Liver (tissue), 9 donors: Measurements from ENCODE around the gene YAF2. TPM values are rescaled to one million over a fixed set of nuclear protein-coding genes. Genes with fewer than 3 reads are reported as not detected.

Experiments
- DNase-seq: peaks from one replicate; pipeline ENCODE4 v3.0.0-alpha.2; 2017; ENCODE audit warnings: low spot score
- H3K27ac ChIP-seq, 2 donors: one replicate each; pipeline ENCODE4 v1.7.0; 2013; ENCODE audit warnings: inconsistent platforms in 2 of 2, low read length in 2 of 2, control low read depth in 1 of 2, low read depth in 1 of 2, mild to moderate bottlenecking in 1 of 2
- H3K27me3 ChIP-seq, 4 donors: one replicate each; pipeline versions ENCODE4 v1.6.1 to v1.7.0; 2013; ENCODE audit warnings: low read length in 3 of 4, inconsistent platforms in 1 of 4, mild to moderate bottlenecking in 1 of 4, moderate library complexity in 1 of 4; ENCODE audit not compliant: control insufficient read depth in 4 of 4, insufficient read depth in 4 of 4
- H3K36me3 ChIP-seq, 4 donors: one replicate each; pipeline versions ENCODE4 v1.6.1 to v1.7.0; 2013; ENCODE audit warnings: low read length in 3 of 4, mild to moderate bottlenecking in 3 of 4, low read depth in 1 of 4, moderate library complexity in 1 of 4; ENCODE audit not compliant: control insufficient read depth in 4 of 4, insufficient read depth in 3 of 4
- H3K4me1 ChIP-seq, 4 donors: one replicate each; pipeline versions ENCODE4 v1.6.1 to v1.7.0; 2013; ENCODE audit warnings: low read length in 3 of 4, mild to moderate bottlenecking in 3 of 4, moderate library complexity in 1 of 4; ENCODE audit not compliant: control insufficient read depth in 4 of 4, insufficient read depth in 4 of 4
- H3K4me3 ChIP-seq, 3 donors: one replicate each; pipeline versions ENCODE4 v1.6.1 to v1.7.0; 2013; ENCODE audit warnings: low read length in 3 of 3, control low read depth in 1 of 3, low read depth in 1 of 3, mild to moderate bottlenecking in 1 of 3
- H3K9ac ChIP-seq, 2 donors: one replicate each; pipeline ENCODE4 v1.7.0; 2013; ENCODE audit warnings: low read length in 2 of 2, mild to moderate bottlenecking in 2 of 2, moderate library complexity in 2 of 2, control low read depth in 1 of 2, low read depth in 1 of 2
- H3K9me3 ChIP-seq, 4 donors: one replicate each; pipeline versions ENCODE4 v1.6.1 to v1.7.0; 2013; ENCODE audit warnings: low read length in 3 of 4; ENCODE audit not compliant: control insufficient read depth in 4 of 4
- EGR1 ChIP-seq, 2 donors: IDR thresholded peaks; 2 replicates each; pipeline ENCODE4 v1.6.1; 2016 to 2018; ENCODE audit warnings: antibody characterized with exemption in 2 of 2, low read depth in 2 of 2
- FOXA1 ChIP-seq: IDR thresholded peaks from 2 replicates; pipeline ENCODE4 v1.6.1; 2016; ENCODE audit warnings: antibody characterized with exemption
- FOXA2 ChIP-seq: IDR thresholded peaks from 2 replicates; pipeline ENCODE4 v1.6.1; 2016; ENCODE audit warnings: antibody characterized with exemption
- GABPA ChIP-seq, 2 donors: IDR thresholded peaks in 1 of 2; conservative IDR thresholded peaks in 1 of 2; 2 replicates each; pipeline ENCODE4 v1.6.1; 2016; ENCODE audit warnings: antibody characterized with exemption in 2 of 2, mild to moderate bottlenecking in 1 of 2, moderate library complexity in 1 of 2
- HNF4A ChIP-seq, 2 donors: conservative IDR thresholded peaks; 2 replicates each; pipeline ENCODE4 v1.6.1; 2016; ENCODE audit warnings: antibody characterized with exemption in 2 of 2, mild to moderate bottlenecking in 2 of 2
- NR2F2 ChIP-seq: IDR thresholded peaks from 2 replicates; pipeline ENCODE4 v1.6.1; 2016; ENCODE audit warnings: antibody characterized with exemption
- RAD21 ChIP-seq, 2 donors: IDR thresholded peaks; 2 replicates each; pipeline ENCODE4 v1.6.1; 2016; ENCODE audit warnings: antibody characterized with exemption in 2 of 2, mild to moderate bottlenecking in 2 of 2
- RXRA ChIP-seq, 2 donors: IDR thresholded peaks; 2 replicates each; pipeline ENCODE4 v1.6.1; 2017 to 2018; ENCODE audit warnings: antibody characterized with exemption in 2 of 2, mild to moderate bottlenecking in 1 of 2
- SP1 ChIP-seq: IDR thresholded peaks from 2 replicates; pipeline ENCODE4 v1.6.1; 2018; ENCODE audit warnings: antibody characterized with exemption, mild to moderate bottlenecking
- TAF1 ChIP-seq: conservative IDR thresholded peaks from 2 replicates; pipeline ENCODE4 v1.6.1; 2016; ENCODE audit warnings: antibody characterized with exemption, mild to moderate bottlenecking
- YY1 ChIP-seq: IDR thresholded peaks from 2 replicates; pipeline ENCODE4 v1.6.1; 2016; ENCODE audit warnings: antibody characterized with exemption, mild to moderate bottlenecking
- WGBS: extraction: QIAGEN DNeasy Blood & Tissue Kit; methylation state at CpG from one replicate; pipeline ENCODE4 v1.1.7; 2013; 5-methylcytosine and 5-hydroxymethylcytosine counted together
- polyA plus RNA-seq, 2 donors: library from polyadenylated mRNA; stranded (reverse) in 1 of 2; unstranded in 1 of 2; fragments of 200-250 nt in 1 of 2; fragments of >200 nt in 1 of 2; fragmentation: Nextera tagmentation in 1 of 2; extraction: Ambion mirVana in 1 of 2; gene quantifications; one replicate each; pipeline versions ENCODE4 v1.2.1 to v1.2.3, GENCODE V29; 2013 to 2015
- total RNA-seq, 2 donors: library from RNA; depleted of rRNA; stranded (reverse); fragments of >200 nt; gene quantifications; one replicate each; pipeline ENCODE4 v1.2.3, GENCODE V29; 2014
- TF ChIP-seq, protein P1 (sequence below): fragments of 150-350 bp; IDR thresholded peaks from 2 replicates; pipeline ENCODE4 v1.5.1; 2017; ENCODE audit warnings: improper control_type of control experiment, low read depth, low read length; ENCODE audit not compliant: missing input control
- TF ChIP-seq, protein P2 (sequence below): IDR thresholded peaks from 2 replicates; pipeline ENCODE4 v1.6.1; 2016; ENCODE audit warnings: antibody characterized with exemption
- TF ChIP-seq, protein P3 (sequence below): IDR thresholded peaks from 2 replicates; pipeline ENCODE4 v1.6.1; 2016; ENCODE audit warnings: antibody characterized with exemption
- TF ChIP-seq, protein P4 (sequence below): IDR thresholded peaks from 2 replicates; pipeline ENCODE4 v1.6.1; 2016; ENCODE audit warnings: antibody characterized with exemption, mild to moderate bottlenecking
- donor health status: healthy.
- donor health status: healthy.
- donor health status: healthy.
- donor health status: healthy.
- donor health status: healthy.

Gene YAF2
- total and polyA plus RNA-seq, 4 donors, result 7.3 to 22.9 (median 16.2) TPM

GRCh38 chr12:42261708-42262107 is 23.7 kb upstream of the YAF2 start:
- no peak overlapping the region for H3K9ac ChIP-seq
- WGBS, result 81% methylated on average over 4 of the region's 4 CpGs
- TF ChIP-seq TAF1 (no peak), GABPA (IDR thresholded peaks at IDR 0.05 in 1 of 2, conservative IDR thresholded peaks at IDR 0.05 in 1 of 2) (no peak), FOXA2 (no peak), RXRA (IDR thresholded peaks at IDR 0.05) (no peak), HNF4A (conservative IDR thresholded peaks at IDR 0.05) (no peak), EGR1 (IDR thresholded peaks at IDR 0.05; ENCODE audit: low read depth in 2 of 2) (no peak), FOXA1 (no peak), SP1 (no peak), YY1 (no peak), NR2F2 (no peak), RAD21 (IDR thresholded peaks at IDR 0.05) (no peak)
- TF ChIP-seq, protein P1, sequence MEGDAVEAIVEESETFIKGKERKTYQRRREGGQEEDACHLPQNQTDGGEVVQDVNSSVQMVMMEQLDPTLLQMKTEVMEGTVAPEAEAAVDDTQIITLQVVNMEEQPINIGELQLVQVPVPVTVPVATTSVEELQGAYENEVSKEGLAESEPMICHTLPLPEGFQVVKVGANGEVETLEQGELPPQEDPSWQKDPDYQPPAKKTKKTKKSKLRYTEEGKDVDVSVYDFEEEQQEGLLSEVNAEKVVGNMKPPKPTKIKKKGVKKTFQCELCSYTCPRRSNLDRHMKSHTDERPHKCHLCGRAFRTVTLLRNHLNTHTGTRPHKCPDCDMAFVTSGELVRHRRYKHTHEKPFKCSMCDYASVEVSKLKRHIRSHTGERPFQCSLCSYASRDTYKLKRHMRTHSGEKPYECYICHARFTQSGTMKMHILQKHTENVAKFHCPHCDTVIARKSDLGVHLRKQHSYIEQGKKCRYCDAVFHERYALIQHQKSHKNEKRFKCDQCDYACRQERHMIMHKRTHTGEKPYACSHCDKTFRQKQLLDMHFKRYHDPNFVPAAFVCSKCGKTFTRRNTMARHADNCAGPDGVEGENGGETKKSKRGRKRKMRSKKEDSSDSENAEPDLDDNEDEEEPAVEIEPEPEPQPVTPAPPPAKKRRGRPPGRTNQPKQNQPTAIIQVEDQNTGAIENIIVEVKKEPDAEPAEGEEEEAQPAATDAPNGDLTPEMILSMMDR, result no peak
- TF ChIP-seq, protein P2, sequence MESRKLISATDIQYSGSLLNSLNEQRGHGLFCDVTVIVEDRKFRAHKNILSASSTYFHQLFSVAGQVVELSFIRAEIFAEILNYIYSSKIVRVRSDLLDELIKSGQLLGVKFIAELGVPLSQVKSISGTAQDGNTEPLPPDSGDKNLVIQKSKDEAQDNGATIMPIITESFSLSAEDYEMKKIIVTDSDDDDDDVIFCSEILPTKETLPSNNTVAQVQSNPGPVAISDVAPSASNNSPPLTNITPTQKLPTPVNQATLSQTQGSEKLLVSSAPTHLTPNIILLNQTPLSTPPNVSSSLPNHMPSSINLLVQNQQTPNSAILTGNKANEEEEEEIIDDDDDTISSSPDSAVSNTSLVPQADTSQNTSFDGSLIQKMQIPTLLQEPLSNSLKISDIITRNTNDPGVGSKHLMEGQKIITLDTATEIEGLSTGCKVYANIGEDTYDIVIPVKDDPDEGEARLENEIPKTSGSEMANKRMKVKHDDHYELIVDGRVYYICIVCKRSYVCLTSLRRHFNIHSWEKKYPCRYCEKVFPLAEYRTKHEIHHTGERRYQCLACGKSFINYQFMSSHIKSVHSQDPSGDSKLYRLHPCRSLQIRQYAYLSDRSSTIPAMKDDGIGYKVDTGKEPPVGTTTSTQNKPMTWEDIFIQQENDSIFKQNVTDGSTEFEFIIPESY, result no peak
- TF ChIP-seq, protein P3, sequence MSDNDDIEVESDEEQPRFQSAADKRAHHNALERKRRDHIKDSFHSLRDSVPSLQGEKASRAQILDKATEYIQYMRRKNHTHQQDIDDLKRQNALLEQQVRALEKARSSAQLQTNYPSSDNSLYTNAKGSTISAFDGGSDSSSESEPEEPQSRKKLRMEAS, result no peak
- no peaks in the 10 kb centered on the region for H3K4me1 ChIP-seq
- H3K9me3 ChIP-seq, result no peaks in the 10 kb centered on the region
- no peaks in the 10 kb centered on the region for H3K27me3 ChIP-seq
- H3K4me3 ChIP-seq, result no peak overlapping the region
- no peak for DNase-seq
- no peak overlapping the region for H3K27ac ChIP-seq
- no peaks in the 10 kb centered on the region for H3K36me3 ChIP-seq

GRCh38 chr12:42260518-42260917 is 22.5 kb upstream of the YAF2 start:
- TF ChIP-seq, protein P1, result no peak
- TF ChIP-seq RAD21 (IDR thresholded peaks at IDR 0.05) (no peak), FOXA2 (no peak), GABPA (IDR thresholded peaks at IDR 0.05 in 1 of 2, conservative IDR thresholded peaks at IDR 0.05 in 1 of 2) (no peak), RXRA (IDR thresholded peaks at IDR 0.05) (no peak), YY1 (no peak), TAF1 (no peak), SP1 (no peak), EGR1 (IDR thresholded peaks at IDR 0.05; ENCODE audit: low read depth in 2 of 2) (no peak), NR2F2 (no peak)
- TF ChIP-seq, protein P2, result no peak
- TF ChIP-seq, protein P4, sequence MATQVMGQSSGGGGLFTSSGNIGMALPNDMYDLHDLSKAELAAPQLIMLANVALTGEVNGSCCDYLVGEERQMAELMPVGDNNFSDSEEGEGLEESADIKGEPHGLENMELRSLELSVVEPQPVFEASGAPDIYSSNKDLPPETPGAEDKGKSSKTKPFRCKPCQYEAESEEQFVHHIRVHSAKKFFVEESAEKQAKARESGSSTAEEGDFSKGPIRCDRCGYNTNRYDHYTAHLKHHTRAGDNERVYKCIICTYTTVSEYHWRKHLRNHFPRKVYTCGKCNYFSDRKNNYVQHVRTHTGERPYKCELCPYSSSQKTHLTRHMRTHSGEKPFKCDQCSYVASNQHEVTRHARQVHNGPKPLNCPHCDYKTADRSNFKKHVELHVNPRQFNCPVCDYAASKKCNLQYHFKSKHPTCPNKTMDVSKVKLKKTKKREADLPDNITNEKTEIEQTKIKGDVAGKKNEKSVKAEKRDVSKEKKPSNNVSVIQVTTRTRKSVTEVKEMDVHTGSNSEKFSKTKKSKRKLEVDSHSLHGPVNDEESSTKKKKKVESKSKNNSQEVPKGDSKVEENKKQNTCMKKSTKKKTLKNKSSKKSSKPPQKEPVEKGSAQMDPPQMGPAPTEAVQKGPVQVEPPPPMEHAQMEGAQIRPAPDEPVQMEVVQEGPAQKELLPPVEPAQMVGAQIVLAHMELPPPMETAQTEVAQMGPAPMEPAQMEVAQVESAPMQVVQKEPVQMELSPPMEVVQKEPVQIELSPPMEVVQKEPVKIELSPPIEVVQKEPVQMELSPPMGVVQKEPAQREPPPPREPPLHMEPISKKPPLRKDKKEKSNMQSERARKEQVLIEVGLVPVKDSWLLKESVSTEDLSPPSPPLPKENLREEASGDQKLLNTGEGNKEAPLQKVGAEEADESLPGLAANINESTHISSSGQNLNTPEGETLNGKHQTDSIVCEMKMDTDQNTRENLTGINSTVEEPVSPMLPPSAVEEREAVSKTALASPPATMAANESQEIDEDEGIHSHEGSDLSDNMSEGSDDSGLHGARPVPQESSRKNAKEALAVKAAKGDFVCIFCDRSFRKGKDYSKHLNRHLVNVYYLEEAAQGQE, result no peak
- TF ChIP-seq, protein P3, result no peak
- H3K4me1 ChIP-seq, result no peaks in the 10 kb centered on the region
- H3K27ac ChIP-seq, result no peak overlapping the region
- H3K9ac ChIP-seq, result no peak overlapping the region
- no peaks in the 10 kb centered on the region for H3K27me3 ChIP-seq
- H3K4me3 ChIP-seq, result no peak overlapping the region
- DNase-seq, result no peak
- WGBS, result 89% methylated on average over 6 of the region's 6 CpGs
- no peaks in the 10 kb centered on the region for H3K9me3 ChIP-seq
- H3K36me3 ChIP-seq, result no peaks in the 10 kb centered on the region
